ENCODE data around the gene TMEM150B. TPM values are rescaled to one million over a fixed set of nuclear protein-coding genes. Genes with fewer than 3 reads are reported as not detected.

The TMEM150B gene
- total and polyA plus RNA-seq, 7 donors = 2.4 to 18.7 (median 7.2) TPM; not detected in 1

GRCh38 chr19:55360902-55361301 is 35.8 kb upstream of the TMEM150B start:
- DNase-seq = no peak
- H3K27ac ChIP-seq = no peak overlapping the region
- H3K9me3 ChIP-seq = no peaks in the 10 kb centered on the region
- 91% methylated on average over 16 of the region's 16 CpGs for WGBS, 2 donors
- H3K27me3 ChIP-seq = peaks cover 0 to 15% (median 5%) of the 10 kb centered on the region in 3 donors
- no peaks in the 10 kb centered on the region for H3K36me3 ChIP-seq
- intact Hi-C loops (cut with DNase I) = no loop called here
- no peak overlapping the region for H3K4me3 ChIP-seq
- no peak for TF ChIP-seq POLR2A (IDR thresholded peaks at IDR 0.05)
- TF ChIP-seq POLR2AphosphoS5 (IDR thresholded peaks at IDR 0.05) = no peak
- TF ChIP-seq EP300 (IDR thresholded peaks at IDR 0.05) = no peak
- TF ChIP-seq, protein P1, sequence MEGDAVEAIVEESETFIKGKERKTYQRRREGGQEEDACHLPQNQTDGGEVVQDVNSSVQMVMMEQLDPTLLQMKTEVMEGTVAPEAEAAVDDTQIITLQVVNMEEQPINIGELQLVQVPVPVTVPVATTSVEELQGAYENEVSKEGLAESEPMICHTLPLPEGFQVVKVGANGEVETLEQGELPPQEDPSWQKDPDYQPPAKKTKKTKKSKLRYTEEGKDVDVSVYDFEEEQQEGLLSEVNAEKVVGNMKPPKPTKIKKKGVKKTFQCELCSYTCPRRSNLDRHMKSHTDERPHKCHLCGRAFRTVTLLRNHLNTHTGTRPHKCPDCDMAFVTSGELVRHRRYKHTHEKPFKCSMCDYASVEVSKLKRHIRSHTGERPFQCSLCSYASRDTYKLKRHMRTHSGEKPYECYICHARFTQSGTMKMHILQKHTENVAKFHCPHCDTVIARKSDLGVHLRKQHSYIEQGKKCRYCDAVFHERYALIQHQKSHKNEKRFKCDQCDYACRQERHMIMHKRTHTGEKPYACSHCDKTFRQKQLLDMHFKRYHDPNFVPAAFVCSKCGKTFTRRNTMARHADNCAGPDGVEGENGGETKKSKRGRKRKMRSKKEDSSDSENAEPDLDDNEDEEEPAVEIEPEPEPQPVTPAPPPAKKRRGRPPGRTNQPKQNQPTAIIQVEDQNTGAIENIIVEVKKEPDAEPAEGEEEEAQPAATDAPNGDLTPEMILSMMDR (IDR thresholded peaks at IDR 0.05) = no peak
- no peaks in the 10 kb centered on the region for H3K4me1 ChIP-seq

DNA sequence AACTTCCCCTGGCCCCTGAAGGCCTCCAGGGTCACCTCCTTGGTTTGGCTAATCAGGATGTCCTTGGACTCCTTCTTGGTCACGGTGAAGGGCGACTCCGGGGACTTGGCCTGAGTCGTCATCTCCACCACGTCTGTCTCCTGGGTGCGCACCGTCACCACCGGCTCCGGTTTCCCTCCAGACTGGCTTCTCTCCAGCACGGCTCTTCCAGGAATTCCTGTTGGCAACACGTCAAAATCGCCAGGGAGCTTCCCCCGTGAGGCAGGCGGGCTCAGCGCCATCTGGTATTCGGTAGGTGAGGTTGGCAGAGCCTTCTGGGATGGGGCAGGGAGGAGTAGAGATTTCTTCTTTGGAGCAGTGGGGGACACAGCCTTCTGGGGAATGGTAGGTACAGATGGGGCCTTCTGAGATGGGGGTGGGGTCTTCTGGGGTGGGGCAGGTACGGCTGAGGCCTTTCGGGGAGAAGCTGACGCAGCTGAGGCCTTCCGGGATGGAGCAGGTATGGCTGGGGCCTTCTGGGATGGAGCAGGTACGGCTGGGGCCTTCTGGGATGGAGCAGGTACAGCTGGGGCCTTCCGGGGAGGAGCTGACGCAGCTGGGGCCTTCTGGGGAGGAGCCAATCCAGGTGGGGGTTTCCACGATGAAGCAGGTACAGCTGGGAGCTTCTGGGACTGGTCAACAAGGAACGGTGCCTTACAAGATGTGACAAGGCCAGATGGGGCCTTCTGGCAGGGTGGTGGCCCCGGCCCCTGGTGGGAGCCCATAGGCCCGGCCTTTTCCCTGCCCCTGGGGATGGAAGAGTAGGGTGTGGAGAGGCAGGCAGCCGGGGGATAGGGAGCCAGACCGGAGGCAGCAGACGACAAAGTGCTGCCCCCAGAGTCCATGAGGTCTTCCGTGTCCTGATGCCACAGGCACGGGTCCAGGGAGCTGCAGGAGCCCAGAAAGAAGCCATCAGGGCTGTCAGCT is 34.1 kb upstream of the TMEM150B start:
- no peak for TF ChIP-seq POLR2AphosphoS5 (IDR thresholded peaks at IDR 0.05)
- no peak for TF ChIP-seq EP300 (IDR thresholded peaks at IDR 0.05)
- TF ChIP-seq POLR2A (IDR thresholded peaks at IDR 0.05) = no peak
- H3K27me3 ChIP-seq = peaks cover 6 to 27% (median 16%) of the 10 kb centered on the region in 3 donors
- no peak overlapping the region for H3K4me3 ChIP-seq
- peaks cover 0 to 7% (median 5%) of the 10 kb centered on the region in 4 donors for H3K4me1 ChIP-seq
- H3K9me3 ChIP-seq = no peaks in the 10 kb centered on the region
- no peak overlapping the region for H3K27ac ChIP-seq
- WGBS, 2 donors = 78 to 83% methylated on average over 32 of the region's 32 CpGs
- no peaks in the 10 kb centered on the region for H3K36me3 ChIP-seq
- no peak for DNase-seq
- intact Hi-C loops (cut with DNase I) = no loop called here

- Histone ChIP-seq H3K27ac (no peak overlapping the region), H3K27me3 (peaks cover 9 to 34% (median 24%) of the 10 kb centered on the region in 3 donors), H3K4me1 (peaks cover 0 to 15% (median 12%) of the 10 kb centered on the region in 4 donors), H3K9me3 (no peaks in the 10 kb centered on the region), H3K36me3 (no peaks in the 10 kb centered on the region), H3K4me3 (no peak overlapping the region)
- intact Hi-C loops (cut with DNase I) = no loop called here
- no peak for DNase-seq
- no peak for TF ChIP-seq EP300 (IDR thresholded peaks at IDR 0.05)
- TF ChIP-seq, protein P1 (IDR thresholded peaks at IDR 0.05) = no peak
- no peak for TF ChIP-seq POLR2AphosphoS5 (IDR thresholded peaks at IDR 0.05)
- no peak for TF ChIP-seq POLR2A (IDR thresholded peaks at IDR 0.05)
- 92% methylated on average over 19 of the region's 19 CpGs for WGBS, 2 donors
Measured at GRCh38 chr19:55358493-55358892, 33.4 kb upstream of the TMEM150B start.

GRCh38 chr19:55355213-55355821 is 30.2 kb upstream of the TMEM150B start:
- peaks cover 0 to 19% (median 17%) of the 10 kb centered on the region in 4 donors for H3K4me1 ChIP-seq
- peaks cover 28 to 66% (median 53%) of the 10 kb centered on the region in 3 donors for H3K27me3 ChIP-seq
- no peak for DNase-seq
- intact Hi-C loops (cut with DNase I) = no loop called here
- H3K36me3 ChIP-seq = no peaks in the 10 kb centered on the region
- 8 to 31% methylated on average over 12 to 13 of the region's 13 CpGs for WGBS, 2 donors
- no peak for TF ChIP-seq POLR2AphosphoS5 (IDR thresholded peaks at IDR 0.05)
- no peak overlapping the region for H3K27ac ChIP-seq
- no peak overlapping the region for H3K4me3 ChIP-seq
- H3K9me3 ChIP-seq = no peaks in the 10 kb centered on the region

- DNase-seq = no peak
- H3K9me3 ChIP-seq = no peaks in the 10 kb centered on the region
- TF ChIP-seq EP300 (IDR thresholded peaks at IDR 0.05) = no peak
- TF ChIP-seq POLR2A (IDR thresholded peaks at IDR 0.05) = no peak
- TF ChIP-seq, protein P1 (IDR thresholded peaks at IDR 0.05) = no peak
- TF ChIP-seq POLR2AphosphoS5 (IDR thresholded peaks at IDR 0.05) = no peak
- peaks cover 0 to 19% (median 17%) of the 10 kb centered on the region in 4 donors for H3K4me1 ChIP-seq
- peaks cover 28 to 72% (median 55%) of the 10 kb centered on the region in 3 donors for H3K27me3 ChIP-seq
- no peak within 1 kb of the TSS for H3K27ac ChIP-seq
- H3K36me3 ChIP-seq = no peaks in the 10 kb centered on the region
- H3K4me3 ChIP-seq = peak within 1 kb of the TSS in 3 of 4 donors; percentile 29 to 38 (median 30)
- intact Hi-C loops (cut with DNase I) = no loop called here
- WGBS, 2 donors = 2% methylated on average over 41 to 43 of the region's 43 CpGs
Measured at GRCh38 chr19:55354698-55355212, 29.6 kb upstream of the TMEM150B start, which contains the start of gene COX6B2. TSS of gene COX6B2 (minus strand) at chr19:55354719. CDS start at chr19:55354521, 198 bp downstream.
